SU-DHL-6 (cell line): ENCODE results near the gene HSP90B1.

Experiments
- H2AFZ ChIP-seq: fragments of 200-600 bp; sonication (generic); 2 replicates; pipeline ENCODE4 v1.6.1; 2014; ENCODE audit warnings: low read depth, mild to moderate bottlenecking, moderate library complexity, mixed read lengths, antibody characterized with exemption, low read length; ENCODE audit not compliant: severe bottlenecking
- H3F3A ChIP-seq: fragments of 200-600 bp; shearing (Covaris generic); 2 replicates; pipeline ENCODE4 v1.6.0; 2016; ENCODE audit warnings: antibody characterized with exemption, mild to moderate bottlenecking; ENCODE audit not compliant: insufficient read depth
- H3K27ac ChIP-seq: fragments of 200-600 bp; sonication (generic); 2 replicates; pipeline ENCODE4 v1.5.1; 2016; ENCODE audit warnings: low read depth, mild to moderate bottlenecking, low read length, moderate library complexity, mixed read lengths
- H3K27me3 ChIP-seq: fragments of 200-600 bp; sonication (generic), shearing (Covaris generic); 2 replicates; pipeline ENCODE4 v1.6.0; 2014; ENCODE audit warnings: mild to moderate bottlenecking, low read length
- H3K36me3 ChIP-seq: fragments of 200-600 bp; sonication (generic); 2 replicates; pipeline ENCODE4 v1.6.1; 2014; ENCODE audit warnings: mild to moderate bottlenecking, low read length, mixed read lengths
- H3K4me2 ChIP-seq: fragments of 300-600, 200-600 bp; shearing (Covaris generic), sonication (generic); 2 replicates; pipeline ENCODE4 v1.6.0; 2014; ENCODE audit warnings: low read length, low read depth, mild to moderate bottlenecking; ENCODE audit not compliant: poor library complexity, severe bottlenecking
- H3K4me3 ChIP-seq: fragments of 200-600 bp; sonication (generic); 2 replicates; pipeline ENCODE4 v1.5.1; 2014; ENCODE audit warnings: antibody characterized with exemption, low read length, mild to moderate bottlenecking, mixed read lengths; ENCODE audit not compliant: insufficient read depth, poor library complexity, severe bottlenecking
- H3K79me2 ChIP-seq: fragments of 200-600 bp; sonication (generic); 2 replicates; pipeline ENCODE4 v1.6.1; 2014; ENCODE audit warnings: mild to moderate bottlenecking, low read length, moderate library complexity; ENCODE audit not compliant: insufficient read depth
- H3K9ac ChIP-seq: fragments of 200-600 bp; sonication (generic); 2 replicates; pipeline ENCODE4 v1.7.0; 2014; ENCODE audit warnings: mild to moderate bottlenecking, low read length
- H3K9me2 ChIP-seq: fragments of 200-600 bp; sonication (generic); replicated peaks from 2 replicates; pipeline ENCODE4 v1.6.1; 2014; ENCODE audit warnings: low read length; ENCODE audit not compliant: insufficient read depth
- H3K9me3 ChIP-seq: fragments of 200-600 bp; sonication (generic); 2 replicates; pipeline ENCODE4 v1.6.1; 2014; ENCODE audit warnings: low read length, mixed read lengths; ENCODE audit not compliant: insufficient read depth
- H4K20me1 ChIP-seq: fragments of 200-600 bp; sonication (generic); 2 replicates; pipeline ENCODE4 v1.6.1; 2014; ENCODE audit warnings: low read depth, mild to moderate bottlenecking, antibody characterized with exemption, low read length, moderate library complexity, mixed read lengths
- CTCF ChIP-seq: fragments of 200-600 bp; sonication (generic); IDR thresholded peaks from one replicate; pipeline ENCODE4 v1.5.1; 2017; ENCODE audit warnings: antibody characterized with exemption, mild to moderate bottlenecking, low read length, moderate library complexity; ENCODE audit not compliant: insufficient read depth, poor library complexity, severe bottlenecking
- EZH2phosphoT487 ChIP-seq: fragments of 200-600 bp; sonication (generic), shearing (Covaris generic); conservative IDR thresholded peaks from 2 replicates; pipeline ENCODE4 v1.6.1; 2018; ENCODE audit warnings: mild to moderate bottlenecking, antibody characterized with exemption, low read length, moderate library complexity, mixed read lengths

The HSP90B1 gene

GRCh38 chr12:103973909-103974308 is 43.7 kb downstream of the HSP90B1 start:
- Histone ChIP-seq H3K79me2 (peaks cover 87% of the 10 kb centered on the region), H2AFZ (no peak overlapping the region), H3K4me2 (no peak overlapping the region), H3K27me3 (no peaks in the 10 kb centered on the region), H3K27ac (no peak overlapping the region), H4K20me1 (peaks cover 19% of the 10 kb centered on the region), H3K9me2 (no peaks in the 10 kb centered on the region), H3F3A (no peaks in the 10 kb centered on the region), H3K9me3 (no peaks in the 10 kb centered on the region), H3K4me3 (no peak overlapping the region), H3K36me3 (peaks cover 6% of the 10 kb centered on the region; the same call in 1 of the 2 replicates), H3K9ac (no peak overlapping the region)
- TF ChIP-seq CTCF: no peak

- H3K4me3 ChIP-seq: no peak overlapping the region
- H3K9ac ChIP-seq: no peak overlapping the region
- H3K9me2 ChIP-seq: no peaks in the 10 kb centered on the region
- H3F3A ChIP-seq: no peaks in the 10 kb centered on the region
- H3K36me3 ChIP-seq: peaks cover 7% of the 10 kb centered on the region
- H2AFZ ChIP-seq: no peak overlapping the region
- no peak for TF ChIP-seq CTCF
- no peak for TF ChIP-seq EZH2phosphoT487
- H3K9me3 ChIP-seq: no peaks in the 10 kb centered on the region
- no peak overlapping the region for H3K4me2 ChIP-seq
- H3K27me3 ChIP-seq: no peaks in the 10 kb centered on the region
- no peak overlapping the region for H3K27ac ChIP-seq
- H4K20me1 ChIP-seq: peaks cover 19% of the 10 kb centered on the region
- H3K79me2 ChIP-seq: peaks cover 72% of the 10 kb centered on the region
Measured at GRCh38 chr12:103975368-103975767, 45.2 kb downstream of the HSP90B1 start.

GRCh38 chr12:103978384-103978982 is 48.3 kb downstream of the HSP90B1 start:
- H3K27me3 ChIP-seq: no peaks in the 10 kb centered on the region
- H3K27ac ChIP-seq: no peak overlapping the region
- H3K9me3 ChIP-seq: no peaks in the 10 kb centered on the region
- H3K9me2 ChIP-seq: no peaks in the 10 kb centered on the region
- TF ChIP-seq CTCF (no peak), EZH2phosphoT487 (no peak)
- 0 out of 2 replicates have a peak, but pooled peaks cover 5% of the 10 kb centered on the region for H4K20me1 ChIP-seq
- no peak overlapping the region for H2AFZ ChIP-seq
- 0 out of 2 replicates have a peak, but pooled peaks cover 3% of the 10 kb centered on the region for H3F3A ChIP-seq
- peaks cover 22% of the 10 kb centered on the region for H3K36me3 ChIP-seq
- peaks cover 50% of the 10 kb centered on the region for H3K79me2 ChIP-seq
- H3K4me2 ChIP-seq: no peak overlapping the region
- no peak overlapping the region for H3K9ac ChIP-seq
- H3K4me3 ChIP-seq: no peak overlapping the region
